NCI-H1930 (cell line): ENCODE results near the gene MRPL37.
"Not testable (repeated sequence)": the region's sequence is repeated elsewhere in the genome, so short reads cannot be mapped to it uniquely, and the experiment has no call there.

Experiments
- DNase-seq, 2 experiments: peaks; one replicate each; lab custom pipeline; 2025; lab: John Stamatoyannopoulos, UW

MRPL37 gene

GRCh38 chr1:54220004-54220811 is 20.2 kb downstream of the MRPL37 start:
- DNase-seq: no peak

DNA sequence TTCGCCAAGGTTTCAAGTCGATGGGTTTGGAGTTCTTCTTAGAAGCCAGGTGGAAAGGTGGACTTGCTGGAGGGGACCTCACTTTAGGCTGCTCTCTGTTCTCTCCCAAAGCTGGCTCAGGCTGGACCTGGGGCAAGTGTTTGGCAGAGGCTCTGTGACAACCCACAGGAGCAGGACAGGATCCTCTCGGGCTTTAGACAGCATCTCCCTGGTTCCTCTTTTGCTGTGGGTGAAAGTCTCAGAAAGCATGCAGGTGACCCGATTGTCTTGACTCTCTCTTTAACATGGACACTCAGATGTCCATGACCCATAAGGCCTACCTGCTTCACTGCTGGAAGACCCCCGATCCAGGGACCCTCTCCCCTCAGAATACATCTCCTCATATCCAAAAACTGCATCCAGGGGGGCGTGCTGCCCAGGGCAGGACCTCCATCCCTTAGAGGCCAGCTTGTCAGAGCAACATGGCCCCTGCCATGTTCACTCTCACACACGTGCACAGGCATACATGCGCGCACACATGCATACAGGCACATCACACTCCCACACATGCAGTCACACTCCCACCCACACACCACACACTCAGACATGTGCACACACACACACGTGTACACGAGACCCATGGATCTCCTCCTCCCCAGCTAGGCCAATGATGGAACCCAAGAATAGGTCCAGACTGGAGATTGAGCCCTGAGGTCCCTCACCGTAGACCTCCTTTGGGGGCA is 21.3 kb downstream of the MRPL37 start:
- DNase-seq: no peak

DNA sequence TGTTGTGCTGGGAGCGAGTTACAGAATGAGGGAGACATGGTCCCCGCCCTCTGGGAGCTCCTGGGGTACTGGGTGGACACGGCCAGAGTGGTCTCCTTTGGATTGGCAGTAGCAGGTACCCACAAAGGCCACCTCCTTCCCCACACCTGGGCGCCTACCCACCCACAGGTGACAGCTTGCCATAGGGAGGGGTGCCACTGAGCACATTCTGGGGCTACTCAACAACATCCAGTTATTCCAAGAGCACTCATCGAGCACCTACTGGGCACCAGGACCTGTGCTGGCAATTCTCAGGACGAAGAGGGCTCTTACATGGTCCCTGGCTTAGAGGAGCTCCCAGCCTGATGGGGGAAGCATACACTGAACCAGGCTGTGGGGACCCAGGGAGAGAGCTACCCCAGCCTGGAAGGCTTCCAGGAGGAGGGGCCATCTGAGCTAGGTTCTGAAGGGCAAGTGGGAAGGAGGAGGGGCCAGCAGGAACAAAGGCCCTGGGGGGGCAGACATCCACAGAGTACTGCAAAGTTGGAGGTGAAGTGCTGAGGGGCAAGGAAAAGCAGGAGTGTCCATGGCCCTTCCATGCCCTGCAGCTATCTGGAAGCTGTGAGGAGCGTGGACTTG is 22.0 kb downstream of the MRPL37 start:
- DNase-seq: no peak

- DNase-seq: no peak
Measured at GRCh38 chr1:54222711-54223110, 22.7 kb downstream of the MRPL37 start.

DNA sequence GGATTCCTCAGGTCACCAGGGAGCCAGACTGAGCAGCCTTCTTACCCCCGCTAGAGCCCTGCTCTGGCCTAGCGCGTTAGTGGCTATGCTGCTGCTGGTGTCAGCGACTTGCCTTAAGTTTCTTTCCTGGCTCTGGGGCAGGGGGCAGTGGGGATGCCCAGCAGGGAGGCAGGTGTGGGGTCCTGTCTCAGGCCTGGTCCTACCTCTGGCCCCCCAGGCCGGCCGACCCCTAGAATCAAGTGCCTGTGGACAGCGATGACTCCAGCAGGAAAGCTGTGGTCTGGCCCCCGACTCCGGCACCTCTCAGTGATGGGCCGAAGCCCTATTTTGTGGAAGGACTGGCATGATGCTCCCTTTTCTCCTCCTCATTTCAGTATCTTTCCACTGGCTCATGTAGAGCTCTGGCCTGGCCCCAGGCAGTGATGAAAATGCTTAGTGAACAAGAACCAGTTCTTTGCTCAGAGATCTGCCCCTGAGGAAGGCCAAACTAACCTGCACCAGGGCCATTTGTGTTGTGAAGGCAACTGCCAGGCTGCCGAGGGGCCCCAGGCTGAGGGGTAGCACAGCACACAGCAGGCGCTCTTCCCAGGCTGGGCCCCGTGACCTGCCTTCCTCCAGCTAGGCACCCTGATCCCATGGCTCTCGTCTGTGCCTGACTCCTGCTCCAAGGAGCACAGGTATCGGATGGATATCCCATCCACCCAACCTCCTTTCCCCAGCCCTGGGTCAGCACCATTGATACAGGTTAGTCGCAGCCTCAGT is 23.7 kb downstream of the MRPL37 start:
- DNase-seq: no peak

DNA sequence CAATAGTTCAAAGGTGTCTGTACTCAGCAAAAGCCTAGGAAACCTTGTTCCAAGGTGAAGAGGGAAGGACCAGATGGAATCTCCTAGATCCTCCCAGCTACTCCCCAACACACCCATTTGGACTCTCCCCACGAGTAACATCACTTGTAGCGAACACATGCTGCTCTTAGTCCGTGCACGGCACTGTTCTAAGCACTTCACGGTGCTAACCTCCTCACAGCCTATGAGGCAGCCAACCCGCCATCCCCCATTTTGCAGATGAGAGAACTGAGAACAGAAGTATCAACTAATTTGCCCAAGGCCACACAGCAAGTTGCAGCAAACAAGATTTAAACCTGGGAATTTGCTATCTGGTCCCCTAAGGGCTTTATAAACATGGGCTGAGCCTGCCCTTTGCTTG is 24.3 kb downstream of the MRPL37 start:
- no peak for DNase-seq

GRCh38 chr1:54225378-54225777 is 25.4 kb downstream of the MRPL37 start:
- DNase-seq: no peak

DNA sequence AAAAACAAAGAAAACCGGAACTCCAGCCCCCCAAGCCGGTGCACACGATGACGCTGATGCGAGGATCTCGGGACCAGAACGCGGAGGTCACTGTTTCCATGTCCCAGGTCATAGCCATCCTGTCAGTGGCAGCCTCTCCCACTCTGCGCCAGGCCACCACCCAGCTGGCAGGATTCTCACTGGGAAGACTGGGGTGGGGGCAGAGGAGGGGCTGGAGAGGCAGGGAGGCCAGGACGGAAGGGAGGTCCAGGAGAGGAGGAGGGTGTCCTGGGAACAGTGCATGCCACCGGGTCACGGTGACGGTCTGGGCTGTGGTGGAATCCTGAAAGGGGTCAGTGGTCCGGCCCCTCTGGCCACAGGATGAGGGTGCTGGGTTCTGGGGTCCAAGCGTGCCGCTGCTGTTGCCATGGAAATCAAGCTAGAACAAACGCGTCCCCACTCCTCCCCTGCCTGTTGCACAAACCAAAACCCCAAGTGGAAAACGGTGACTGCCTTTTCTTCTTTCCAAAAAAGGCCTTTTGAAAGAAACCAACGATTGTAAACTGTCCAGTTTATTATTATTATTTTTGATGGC is 26.1 kb downstream of the MRPL37 start:
- DNase-seq: no peak

- DNase-seq: no peak
Measured at GRCh38 chr1:54227091-54227602, 27.2 kb downstream of the MRPL37 start.

DNA sequence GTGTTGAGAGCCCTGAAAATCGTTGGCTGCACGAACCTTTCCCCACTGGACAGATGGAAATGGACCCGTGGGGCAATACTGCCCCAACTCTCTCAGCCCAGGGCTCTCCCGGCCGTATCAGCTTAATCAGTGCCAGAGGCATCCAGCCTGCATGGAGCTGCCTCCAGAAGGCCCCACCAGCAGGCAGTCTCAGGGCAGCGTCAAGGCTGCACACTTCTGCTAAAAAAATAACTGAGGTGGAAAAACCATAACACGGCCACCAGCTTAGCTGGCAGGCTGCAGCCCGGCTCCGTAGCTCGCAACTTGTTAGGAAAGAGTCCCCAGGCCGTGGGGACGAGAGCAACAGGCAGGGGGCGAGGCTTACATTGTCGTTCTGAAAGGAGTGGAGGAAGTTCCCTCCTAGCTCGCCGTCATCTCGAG is 27.9 kb downstream of the MRPL37 start:
- DNase-seq: no peak

DNA sequence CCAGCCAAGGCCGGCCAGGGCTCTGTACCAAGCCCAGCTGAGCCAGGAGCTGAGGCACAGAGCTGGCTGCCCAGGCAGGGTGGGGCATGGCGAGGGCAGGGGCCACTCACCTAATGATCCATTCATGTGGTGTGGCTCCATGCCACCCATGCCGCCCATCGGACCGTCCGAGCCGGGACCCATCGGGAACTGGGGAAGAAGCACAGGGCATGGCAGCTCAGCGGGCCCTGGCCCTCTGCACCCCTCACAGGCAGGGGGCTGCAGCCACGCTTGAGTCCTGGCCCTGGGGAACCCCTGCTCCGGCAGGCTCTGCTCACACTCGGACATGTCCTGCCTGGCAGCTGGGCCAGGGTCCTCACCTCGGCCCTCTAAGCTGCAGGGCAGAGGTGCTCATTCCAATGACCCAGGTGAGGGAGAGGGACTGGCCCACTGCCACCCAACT is 28.7 kb downstream of the MRPL37 start:
- DNase-seq: no peak

- DNase-seq: no peak
Measured at GRCh38 chr1:54229281-54229891, 29.4 kb downstream of the MRPL37 start.

DNA sequence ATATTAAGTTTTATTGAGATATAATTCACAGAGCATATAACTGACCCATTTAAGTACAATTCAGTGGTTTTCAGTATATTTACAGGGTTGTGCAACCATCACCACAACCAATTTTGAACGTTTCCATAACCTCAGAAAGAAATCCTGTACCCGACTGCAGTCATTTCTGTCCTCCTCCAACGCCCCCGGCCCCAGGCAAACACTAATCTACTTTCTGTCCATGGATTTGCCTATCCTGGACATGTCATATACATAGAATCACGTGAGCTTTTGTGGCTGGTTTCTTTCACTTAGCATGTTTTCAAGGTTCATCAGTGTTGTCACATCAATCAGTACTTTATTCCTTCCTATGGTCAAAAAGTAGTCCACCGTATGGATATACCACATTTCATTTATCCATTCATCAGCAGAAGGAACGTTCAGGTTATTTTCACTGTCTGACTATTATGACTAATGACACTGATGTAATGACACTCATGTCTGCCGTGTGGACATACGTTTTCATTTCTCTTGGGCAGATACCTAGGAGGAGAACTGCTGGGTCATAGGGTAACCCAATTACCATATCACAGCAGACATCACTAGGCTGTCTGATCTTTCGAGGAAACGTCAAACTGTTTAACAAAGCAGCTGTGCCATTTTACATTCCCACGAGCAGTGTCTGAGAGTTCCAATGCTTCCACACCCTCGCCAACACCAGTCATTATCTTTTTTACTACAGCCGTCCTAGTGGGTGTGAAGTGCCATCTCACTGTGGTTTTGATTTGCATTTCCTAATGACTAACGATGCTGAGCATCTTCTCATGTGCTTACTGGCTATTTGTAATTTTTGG is 30.8 kb downstream of the MRPL37 start:
- DNase-seq: no peak

DNA sequence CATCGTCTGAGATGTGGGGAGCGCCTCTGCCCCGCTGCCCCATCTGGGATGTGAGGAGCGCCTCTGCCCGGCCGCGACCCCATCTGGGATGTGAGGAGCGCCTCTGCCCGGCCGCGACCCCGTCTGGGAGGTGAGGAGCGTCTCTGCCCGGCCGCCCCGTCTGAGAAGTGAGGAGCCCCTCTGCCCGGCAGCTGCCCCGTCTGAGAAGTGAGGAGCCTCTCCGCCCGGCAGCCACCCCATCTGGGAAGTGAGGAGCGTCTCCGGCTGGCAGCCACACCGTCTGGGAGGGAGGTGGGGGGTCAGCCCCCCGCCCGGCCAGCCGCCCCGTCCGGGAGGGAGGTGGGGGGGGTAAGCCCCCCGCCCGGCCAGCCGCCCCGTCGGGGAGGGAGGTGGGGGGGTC is 33.2 kb downstream of the MRPL37 start:
- DNase-seq: not testable (repeated sequence)

DNA sequence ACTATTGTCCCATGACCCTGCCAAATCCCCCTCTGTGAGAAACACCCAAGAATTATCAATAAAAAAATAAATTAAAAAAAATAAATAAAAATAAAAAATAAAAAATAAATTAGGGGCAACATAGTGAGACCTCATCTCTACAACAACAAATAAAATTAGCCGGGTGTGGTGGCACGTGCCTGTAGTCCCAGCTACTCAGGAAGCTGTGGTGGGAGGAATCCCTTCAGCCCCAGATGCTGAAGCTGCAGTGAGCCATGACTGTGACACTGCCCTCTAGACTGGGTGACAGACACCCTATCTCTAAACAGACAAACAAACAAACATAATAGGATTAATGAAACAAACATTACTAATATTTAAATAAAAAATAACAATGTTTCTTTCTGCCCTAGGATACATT is 34.3 kb downstream of the MRPL37 start:
- no peak for DNase-seq

- no peak for DNase-seq
Measured at GRCh38 chr1:54237586-54237985, 37.6 kb downstream of the MRPL37 start.

GRCh38 chr1:54238353-54239034 is 38.5 kb downstream of the MRPL37 start:
- no peak for DNase-seq

DNA sequence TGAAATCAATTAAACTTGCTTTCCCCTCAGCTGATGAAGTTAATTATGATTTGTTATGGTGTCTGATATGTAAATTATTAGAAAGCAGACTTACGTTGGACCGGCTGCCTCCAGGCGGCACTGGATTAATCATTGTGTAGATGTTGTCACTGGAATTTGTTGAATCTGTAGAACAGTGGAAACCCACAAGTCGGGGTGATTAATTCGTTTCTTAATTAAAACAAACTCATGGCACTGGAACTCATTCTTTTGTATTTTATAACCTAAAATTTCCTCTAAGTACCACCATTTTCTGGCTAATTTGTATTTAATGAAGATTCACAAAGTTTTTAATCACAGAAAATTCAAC is 39.0 kb downstream of the MRPL37 start:
- no peak for DNase-seq

GRCh38 chr1:54239631-54240031 is 39.7 kb downstream of the MRPL37 start:
- no peak for DNase-seq
